GDM1 (cell line): ENCODE measurements around the gene ADCYAP1R1.

ENCODE experiments used
- DNase-seq: peaks from one replicate; lab custom pipeline; 2025; lab: John Stamatoyannopoulos, UW

ADCYAP1R1 gene

GRCh38 chr7:31087351-31087750 lies 35.2 kb downstream of the ADCYAP1R1 start:
- DNase-seq: no peak

GRCh38 chr7:31091924-31092434 lies 39.9 kb downstream of the ADCYAP1R1 start:
- no peak for DNase-seq

- no peak for DNase-seq
These were observed 40.5 kb downstream of the ADCYAP1R1 start for GRCh38 chr7:31092606-31093005.

GRCh38 chr7:31093282-31093681 lies 41.2 kb downstream of the ADCYAP1R1 start:
- no peak for DNase-seq

GRCh38 chr7:31094271-31094670 lies 42.2 kb downstream of the ADCYAP1R1 start:
- DNase-seq: no peak

- DNase-seq: no peak
These were observed 43.4 kb downstream of the ADCYAP1R1 start for GRCh38 chr7:31095286-31096197.

- DNase-seq: no peak
These were observed 44.2 kb downstream of the ADCYAP1R1 start for GRCh38 chr7:31096198-31096876.

GRCh38 chr7:31096877-31097258 lies 44.8 kb downstream of the ADCYAP1R1 start:
- no peak for DNase-seq

GRCh38 chr7:31098642-31099360 lies 46.7 kb downstream of the ADCYAP1R1 start:
- no peak for DNase-seq

- no peak for DNase-seq
These were observed 47.6 kb downstream of the ADCYAP1R1 start for GRCh38 chr7:31099451-31100444.

GRCh38 chr7:31100445-31100844 lies 48.3 kb downstream of the ADCYAP1R1 start:
- no peak for DNase-seq

GRCh38 chr7:31100871-31101270 lies 48.8 kb downstream of the ADCYAP1R1 start:
- no peak for DNase-seq

- no peak for DNase-seq
These were observed 49.4 kb downstream of the ADCYAP1R1 start for GRCh38 chr7:31101544-31101943.

- no peak for DNase-seq
These were observed 50.3 kb downstream of the ADCYAP1R1 start for GRCh38 chr7:31102151-31102972.

- DNase-seq: no peak
These were observed 51.1 kb downstream of the ADCYAP1R1 start for GRCh38 chr7:31102973-31103850.

- no peak for DNase-seq
These were observed 52.5 kb downstream of the ADCYAP1R1 start for GRCh38 chr7:31104361-31105255.

GRCh38 chr7:31105256-31105950 lies 53.3 kb downstream of the ADCYAP1R1 start:
- no peak for DNase-seq
